Mesenchymal stem cell (in vitro differentiated cells and primary cell): ENCODE results near the gene ZBTB7B.
A peak's percentile ranks its signal among the peaks of the same experiment; 100 is the strongest.
"Not testable (repeated sequence)": the region's sequence is repeated elsewhere in the genome, so short reads cannot be mapped to it uniquely, and the experiment has no call there.

Source experiments
- DNase-seq: peaks from one replicate; pipeline ENCODE4 v3.0.0-alpha.2; 2013
- H2AFZ ChIP-seq: one replicate; pipeline ENCODE4 v1.6.1; 2013; ENCODE audit warnings: low read depth, mild to moderate bottlenecking, control low read depth, inconsistent platforms, low read length, moderate library complexity
- H2AK5ac ChIP-seq: 2 replicates; pipeline ENCODE4 v1.6.1; 2013; ENCODE audit warnings: low read length, moderate library complexity, mild to moderate bottlenecking, inconsistent platforms; ENCODE audit not compliant: severe bottlenecking
- H2BK120ac ChIP-seq: one replicate; pipeline ENCODE4 v1.6.1; 2013; ENCODE audit warnings: low read depth, mild to moderate bottlenecking, inconsistent platforms, low read length, moderate library complexity
- H2BK12ac ChIP-seq, 2 experiments: one replicate each; pipeline ENCODE4 v1.6.1; 2013; ENCODE audit warnings: inconsistent platforms in 2 of 2, low read length in 2 of 2, mild to moderate bottlenecking in 2 of 2, moderate library complexity in 2 of 2, control low read depth in 1 of 2
- H2BK15ac ChIP-seq: one replicate; pipeline ENCODE4 v1.6.1; 2013; ENCODE audit warnings: mild to moderate bottlenecking, low read depth, inconsistent platforms; ENCODE audit not compliant: poor library complexity, severe bottlenecking
- H2BK5ac ChIP-seq: 2 replicates; pipeline ENCODE4 v1.6.1; 2013; ENCODE audit warnings: low read depth, mild to moderate bottlenecking, low read length, control low read depth, inconsistent platforms; ENCODE audit not compliant: poor library complexity, severe bottlenecking
- H3K14ac ChIP-seq, 2 experiments: one replicate each; pipeline ENCODE4 v1.6.1; 2013; ENCODE audit warnings: inconsistent platforms in 2 of 2, low read length in 2 of 2, control low read depth in 1 of 2, mild to moderate bottlenecking in 1 of 2, moderate library complexity in 1 of 2
- H3K18ac ChIP-seq, 2 experiments: one replicate each; pipeline ENCODE4 v1.6.1; 2013; ENCODE audit warnings: inconsistent platforms in 2 of 2, low read length in 2 of 2, control low read depth in 1 of 2, low read depth in 1 of 2, mild to moderate bottlenecking in 1 of 2
- H3K23ac ChIP-seq, 2 experiments: one replicate each; pipeline ENCODE4 v1.6.1; 2013; ENCODE audit warnings: inconsistent platforms in 2 of 2, low read length in 2 of 2, mild to moderate bottlenecking in 2 of 2, moderate library complexity in 2 of 2, control low read depth in 1 of 2
- H3K27ac ChIP-seq: 2 replicates; pipeline ENCODE4 v1.5.1; 2013; ENCODE audit warnings: mild to moderate bottlenecking, moderate library complexity, low read length, control low read depth, inconsistent platforms; ENCODE audit not compliant: poor library complexity, severe bottlenecking
- H3K27me3 ChIP-seq, 2 experiments: 2 replicates each; pipeline versions ENCODE4 v1.6.1 to v1.7.0; 2013; ENCODE audit warnings: low read length in 2 of 2, mild to moderate bottlenecking in 2 of 2, moderate library complexity in 2 of 2, control low read depth in 1 of 2, inconsistent platforms in 1 of 2; ENCODE audit not compliant: control insufficient read depth in 1 of 2, insufficient read depth in 1 of 2
- H3K36me3 ChIP-seq, 2 experiments: 2 replicates each; pipeline versions ENCODE4 v1.6.1 to v1.7.0; 2013; ENCODE audit warnings: low read length in 2 of 2, control low read depth in 1 of 2, inconsistent platforms in 1 of 2, low read depth in 1 of 2, mild to moderate bottlenecking in 1 of 2; ENCODE audit not compliant: insufficient read depth in 2 of 2, control insufficient read depth in 1 of 2
- H3K4ac ChIP-seq, 2 experiments: one replicate each; pipeline ENCODE4 v1.6.1; 2013; ENCODE audit warnings: inconsistent platforms in 2 of 2, low read length in 2 of 2, mild to moderate bottlenecking in 2 of 2, moderate library complexity in 2 of 2, control low read depth in 1 of 2, low read depth in 1 of 2
- H3K4me1 ChIP-seq: 2 replicates; pipeline ENCODE4 v1.6.1; 2013; ENCODE audit warnings: low read depth, low read length, control low read depth; ENCODE audit not compliant: control insufficient read depth, insufficient read depth
- H3K4me2 ChIP-seq: 2 replicates; pipeline ENCODE4 v1.6.1; 2013; ENCODE audit warnings: low read length, mild to moderate bottlenecking, inconsistent platforms; ENCODE audit not compliant: poor library complexity, severe bottlenecking
- H3K4me3 ChIP-seq, 2 experiments: 2 replicates each; pipeline versions ENCODE4 v1.5.1 to v1.7.0; 2013; ENCODE audit warnings: low read length in 2 of 2, mild to moderate bottlenecking in 2 of 2, control low read depth in 1 of 2, low read depth in 1 of 2; ENCODE audit not compliant: insufficient read depth in 1 of 2
- H3K79me1 ChIP-seq: replicated peaks from 2 replicates; pipeline ENCODE4 v1.6.1; 2013; ENCODE audit warnings: mild to moderate bottlenecking, control low read depth, low read length, inconsistent platforms; ENCODE audit not compliant: poor library complexity, severe bottlenecking
- H3K9ac ChIP-seq: 2 replicates; pipeline ENCODE4 v1.7.0; 2013; ENCODE audit warnings: mild to moderate bottlenecking, low read length, moderate library complexity
- H3K9me3 ChIP-seq: 2 replicates; pipeline ENCODE4 v1.7.0; 2013; ENCODE audit warnings: mild to moderate bottlenecking, low read length; ENCODE audit not compliant: control insufficient read depth
- H4K8ac ChIP-seq: one replicate; pipeline ENCODE4 v1.6.1; 2013; ENCODE audit warnings: inconsistent platforms, mild to moderate bottlenecking, low read length, moderate library complexity
- H4K91ac ChIP-seq: one replicate; pipeline ENCODE4 v1.6.1; 2013; ENCODE audit warnings: mild to moderate bottlenecking, low read length, inconsistent platforms
- WGBS: methylation state at CpG from one replicate; pipeline ENCODE4 v1.1.7; 2013; ENCODE audit warnings: mixed read lengths; 5-methylcytosine and 5-hydroxymethylcytosine counted together

The ZBTB7B gene

GRCh38 chr1:154975409-154976059 lies 27.1 kb upstream of the ZBTB7B start:
- Histone ChIP-seq H2BK120ac (peak overlapping the region; percentile 50), H3K4me3 (peak overlapping the region; percentile 52 to 85), H3K9ac (peak overlapping the region; percentile 98), H3K23ac (peak overlapping the region in 1 of 2 experiments; percentile 8), H4K91ac (peak overlapping the region; percentile 30), H3K79me1 (peaks cover 5% of the 10 kb centered on the region), H3K4me2 (peak overlapping the region; percentile 7), H3K27ac (peak overlapping the region; percentile 78), H3K18ac (peak overlapping the region; percentile 5 to 73), H2BK5ac (peak overlapping the region; percentile 1), H2BK12ac (no peak overlapping the region), H4K8ac (peak overlapping the region; percentile 54), H3K9me3 (no peaks in the 10 kb centered on the region), H2AK5ac (no peak overlapping the region), H2BK15ac (peak overlapping the region; percentile 92), H3K27me3 (no peaks in the 10 kb centered on the region), H3K4ac (peak overlapping the region; percentile 3 to 67), H3K14ac (peak overlapping the region in 1 of 2 experiments; percentile 0), H2AFZ (no peak overlapping the region), H3K36me3 (peaks cover 0 to 15% of the 10 kb centered on the region in 2 experiments), H3K4me1 (peaks cover 9% of the 10 kb centered on the region)
- peak; percentile 90 for DNase-seq
- 0% methylated on average over 11 of the region's 24 CpGs for WGBS

GRCh38 chr1:154977762-154978161 lies 24.8 kb upstream of the ZBTB7B start:
- not testable (repeated sequence) for H4K8ac ChIP-seq, H3K4ac ChIP-seq, DNase-seq, H3K14ac ChIP-seq, H2BK5ac ChIP-seq, H3K4me1 ChIP-seq, H4K91ac ChIP-seq, H2BK15ac ChIP-seq, H3K9me3 ChIP-seq, H3K4me3 ChIP-seq, H3K27me3 ChIP-seq, H2AFZ ChIP-seq, H3K23ac ChIP-seq, H2BK12ac ChIP-seq, H3K18ac ChIP-seq, H3K27ac ChIP-seq, H3K4me2 ChIP-seq, H2BK120ac ChIP-seq, H2AK5ac ChIP-seq
- Histone ChIP-seq H3K79me1 (peaks cover 12% of the 10 kb centered on the region), H3K9ac (peak overlapping the region; percentile 27), H3K36me3 (peaks cover 0 to 15% of the 10 kb centered on the region in 2 experiments)
- 97% methylated on average over 3 of the region's 3 CpGs for WGBS

DNA sequence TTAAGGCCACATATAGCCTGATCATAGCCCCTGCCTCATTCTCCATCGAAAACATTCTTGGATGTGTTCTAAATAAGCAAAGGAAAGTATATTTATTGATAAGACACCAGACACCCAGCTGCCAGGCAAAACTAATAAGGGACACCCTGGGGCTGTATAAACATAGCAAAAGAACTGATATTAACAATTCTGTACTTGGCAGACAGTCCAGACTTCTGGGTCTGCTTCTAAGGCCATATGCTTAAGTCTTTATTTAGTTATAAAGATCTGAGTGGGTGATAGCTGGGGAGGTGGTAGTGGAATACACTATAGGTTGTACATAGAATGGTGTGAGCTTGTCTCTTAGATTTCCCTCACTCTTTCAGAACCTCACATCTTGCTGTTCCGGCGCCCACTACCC lies 24.2 kb upstream of the ZBTB7B start:
- Histone ChIP-seq H3K4me3 (no peak overlapping the region), H3K36me3 (peaks cover 0 to 15% of the 10 kb centered on the region in 2 experiments), H3K4ac (no peak overlapping the region), H2AFZ (no peak overlapping the region), H3K27me3 (no peaks in the 10 kb centered on the region), H3K9ac (peak overlapping the region; percentile 27), H3K4me2 (no peak overlapping the region), H3K9me3 (no peaks in the 10 kb centered on the region), H3K27ac (no peak overlapping the region), H2BK15ac (no peak overlapping the region), H3K23ac (no peak overlapping the region), H3K79me1 (peaks cover 12% of the 10 kb centered on the region), H2BK120ac (no peak overlapping the region), H2BK5ac (no peak overlapping the region), H3K14ac (no peak overlapping the region), H3K18ac (no peak overlapping the region), H3K4me1 (peaks cover 1% of the 10 kb centered on the region), H4K8ac (no peak overlapping the region), H4K91ac (no peak overlapping the region), H2BK12ac (no peak overlapping the region), H2AK5ac (no peak overlapping the region)
- no CpG with 5 or more reads among the region's 3 CpGs for WGBS
- no peak for DNase-seq

DNA sequence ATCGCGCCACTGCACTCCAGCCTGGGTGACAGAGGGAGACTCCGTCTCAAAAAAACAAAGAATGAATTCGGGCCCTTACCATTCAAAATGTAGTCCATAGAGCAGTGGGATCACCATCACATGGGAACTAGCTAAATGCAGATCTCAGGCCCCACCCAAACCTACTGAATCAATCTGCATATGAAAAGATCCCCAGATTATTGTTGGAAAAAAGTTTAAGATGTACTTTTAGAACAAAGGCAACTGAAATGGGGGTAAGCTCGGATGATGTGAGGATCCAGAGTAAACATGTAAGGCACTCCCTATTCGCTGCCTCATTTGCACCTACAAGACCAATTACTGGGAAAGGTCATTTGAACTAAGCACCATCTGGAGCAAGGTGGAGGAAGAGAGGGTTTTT lies 20.3 kb upstream of the ZBTB7B start:
- H3K36me3 ChIP-seq = peaks cover 8 to 19% of the 10 kb centered on the region in 2 experiments
- H3K4me1 ChIP-seq = peaks cover 7% of the 10 kb centered on the region
- WGBS = 47% methylated on average over 4 of the region's 6 CpGs
- no peaks in the 10 kb centered on the region for H3K9me3 ChIP-seq
- no peak overlapping the region for H3K4ac ChIP-seq
- H2AK5ac ChIP-seq = peak overlapping the region; percentile 47
- no peak overlapping the region for H3K27ac ChIP-seq
- H2BK15ac ChIP-seq = no peak overlapping the region
- no peak overlapping the region for H2BK120ac ChIP-seq
- H3K9ac ChIP-seq = peak overlapping the region; percentile 89
- H3K14ac ChIP-seq = no peak overlapping the region
- DNase-seq = no peak
- H3K23ac ChIP-seq = no peak overlapping the region
- peak overlapping the region; percentile 51 for H3K4me2 ChIP-seq
- peak overlapping the region in 1 of 2 experiments; percentile 91 for H3K4me3 ChIP-seq
- H2BK5ac ChIP-seq = no peak overlapping the region
- no peak overlapping the region for H2AFZ ChIP-seq
- no peak overlapping the region for H4K91ac ChIP-seq
- no peak overlapping the region for H3K18ac ChIP-seq
- H3K27me3 ChIP-seq = no peaks in the 10 kb centered on the region
- H2BK12ac ChIP-seq = no peak overlapping the region
- peaks cover 18% of the 10 kb centered on the region for H3K79me1 ChIP-seq
- H4K8ac ChIP-seq = no peak overlapping the region
